Neural progenitor cell (in vitro differentiated cells): ENCODE measurements around the gene FAM20C. TPM values are rescaled to one million over a fixed set of nuclear protein-coding genes. Genes with fewer than 3 reads are reported as not detected.

Experiments
- DNase-seq: peaks from one replicate; pipeline ENCODE4 v3.0.0-alpha.2; 2016; ENCODE audit warnings: low spot score
- H2AFZ ChIP-seq: fragments of 200-600 bp; sonication (generic); replicated peaks from 2 replicates; pipeline ENCODE4 v1.6.1; 2016; ENCODE audit warnings: antibody characterized with exemption
- H3F3A ChIP-seq: fragments of 200-600 bp; sonication (generic); 2 replicates; pipeline ENCODE4 v1.6.1; 2016; ENCODE audit warnings: antibody characterized with exemption, low read depth
- H3K27ac ChIP-seq: fragments of 200-600 bp; sonication (generic); 2 replicates; pipeline ENCODE4 v1.5.1; 2016; ENCODE audit warnings: mild to moderate bottlenecking
- H3K27me3 ChIP-seq: fragments of 200-600 bp; sonication (generic); 2 replicates; pipeline ENCODE4 v1.6.1; 2016; ENCODE audit warnings: mild to moderate bottlenecking, moderate library complexity
- H3K36me3 ChIP-seq: fragments of 200-600 bp; sonication (generic); 2 replicates; pipeline ENCODE4 v1.5.1; 2016
- H3K4me1 ChIP-seq: fragments of 200-600 bp; sonication (generic); 2 replicates; pipeline ENCODE4 v1.6.1; 2016; ENCODE audit warnings: mixed run types
- H3K4me2 ChIP-seq: fragments of 200-600 bp; sonication (generic); 2 replicates; pipeline ENCODE4 v1.6.1; 2016
- H3K4me3 ChIP-seq: fragments of 200-600 bp; sonication (generic); 2 replicates; pipeline ENCODE4 v1.5.1; 2016
- H3K79me2 ChIP-seq: fragments of 200-600 bp; sonication (generic); 2 replicates; pipeline ENCODE4 v1.6.1; 2016; ENCODE audit warnings: low read depth
- H3K9ac ChIP-seq: fragments of 200-600 bp; sonication (generic); 2 replicates; pipeline ENCODE4 v1.6.1; 2016
- H3K9me3 ChIP-seq: fragments of 200-600 bp; sonication (generic); 2 replicates; pipeline ENCODE4 v1.5.1; 2016; ENCODE audit warnings: low read depth
- H4K20me1 ChIP-seq: fragments of 200-600 bp; sonication (generic); 2 replicates; pipeline ENCODE4 v1.6.1; 2016; ENCODE audit warnings: low read depth
- H3K27ac Mint-ChIP-seq: 3 replicates; pipeline ENCODE4 v1.8.0; 2021; ENCODE audit warnings: mixed read lengths
- H3K27me3 Mint-ChIP-seq: 2 replicates; pipeline ENCODE4 v1.8.0; 2022; ENCODE audit warnings: low read depth, mild to moderate bottlenecking, inconsistent platforms, moderate library complexity, mixed read lengths; ENCODE audit not compliant: insufficient read depth
- H3K36me3 Mint-ChIP-seq: 3 replicates; pipeline ENCODE4 v1.8.0; 2021; ENCODE audit warnings: mixed read lengths
- H3K4me1 Mint-ChIP-seq: 3 replicates; pipeline ENCODE4 v1.8.0; 2021; ENCODE audit warnings: mixed read lengths
- H3K4me3 Mint-ChIP-seq: 3 replicates; pipeline ENCODE4 v1.8.0; 2021; ENCODE audit warnings: mild to moderate bottlenecking, moderate library complexity, mixed read lengths
- H3K9me3 Mint-ChIP-seq: 3 replicates; pipeline ENCODE4 v1.8.0; 2020; ENCODE audit warnings: mixed read lengths
- CTCF ChIP-seq: fragments of 200-600 bp; sonication (generic); IDR thresholded peaks from 2 replicates; pipeline ENCODE4 v1.5.1; 2017; ENCODE audit warnings: antibody characterized with exemption, mild to moderate bottlenecking
- EZH2 ChIP-seq: fragments of 200-600 bp; sonication (generic); IDR thresholded peaks from 2 replicates; pipeline ENCODE4 v1.6.1; 2017; ENCODE audit warnings: antibody characterized with exemption, mild to moderate bottlenecking, moderate library complexity
- EZH2phosphoT487 ChIP-seq: fragments of 200-600 bp; sonication (generic); IDR thresholded peaks from 2 replicates; pipeline ENCODE4 v1.6.1; 2017; ENCODE audit warnings: antibody characterized with exemption
- total RNA-seq: library from RNA; depleted of rRNA; stranded (reverse); fragments of >200 nt; gene quantifications from 2 replicates; pipeline ENCODE4 v1.2.3, GENCODE V29; 2015; ENCODE audit warnings: low replicate concordance

The FAM20C gene
- total RNA-seq, 1 donor from 2014 or later: 3.8 TPM

- Histone ChIP-seq H3K27me3 (no peaks in the 10 kb centered on the region), H3F3A (no peaks in the 10 kb centered on the region), H3K36me3 (no peaks in the 10 kb centered on the region), H4K20me1 (no peaks in the 10 kb centered on the region), H3K9me3 (no peaks in the 10 kb centered on the region), H3K79me2 (no peaks in the 10 kb centered on the region), H3K4me2 (peak overlapping the region; percentile 33), H3K27ac (no peak overlapping the region), H3K4me1 (peaks cover 15% of the 10 kb centered on the region), H3K9ac (no peak overlapping the region), H3K4me3 (no peak overlapping the region), H2AFZ (peak overlapping the region; percentile 37)
- Mint-ChIP-seq H3K9me3 (no peaks in the 10 kb centered on the region), H3K4me3 (no peak overlapping the region), H3K27me3 (peaks cover 8% of the 10 kb centered on the region), H3K36me3 (no peaks in the 10 kb centered on the region), H3K27ac (no peak overlapping the region), H3K4me1 (peaks cover 32% of the 10 kb centered on the region)
- no peak for DNase-seq
- TF ChIP-seq EZH2phosphoT487 (no peak), CTCF (no peak), EZH2 (no peak)
Measured at GRCh38 chr7:155469-155900, 36.9 kb upstream of the FAM20C start.

GRCh38 chr7:156111-157007 lies 36.0 kb upstream of the FAM20C start:
- no peak overlapping the region for H3K27ac ChIP-seq
- no peak overlapping the region for H3K9ac ChIP-seq
- no peaks in the 10 kb centered on the region for H3K9me3 ChIP-seq
- H4K20me1 ChIP-seq: no peaks in the 10 kb centered on the region
- H3K79me2 ChIP-seq: no peaks in the 10 kb centered on the region
- DNase-seq: peak; percentile 26
- TF ChIP-seq EZH2phosphoT487 (no peak), CTCF (no peak), EZH2 (no peak)
- no peak overlapping the region for H3K4me2 ChIP-seq
- no peaks in the 10 kb centered on the region for H3K36me3 ChIP-seq
- no peak overlapping the region for H3K4me3 Mint-ChIP-seq
- H3K4me1 ChIP-seq: peaks cover 15% of the 10 kb centered on the region
- peak overlapping the region; percentile 37 for H2AFZ ChIP-seq
- peaks cover 30% of the 10 kb centered on the region for H3K4me1 Mint-ChIP-seq
- peaks cover 8% of the 10 kb centered on the region for H3K27me3 Mint-ChIP-seq
- H3K9me3 Mint-ChIP-seq: no peaks in the 10 kb centered on the region
- no peaks in the 10 kb centered on the region for H3F3A ChIP-seq
- no peak overlapping the region for H3K4me3 ChIP-seq
- no peaks in the 10 kb centered on the region for H3K27me3 ChIP-seq
- H3K36me3 Mint-ChIP-seq: no peaks in the 10 kb centered on the region
- peak overlapping the region; percentile 82 for H3K27ac Mint-ChIP-seq

GRCh38 chr7:157008-157310 lies 35.4 kb upstream of the FAM20C start:
- Histone ChIP-seq H4K20me1 (no peaks in the 10 kb centered on the region), H3K4me3 (no peak overlapping the region), H3K27me3 (no peaks in the 10 kb centered on the region), H3K4me1 (peaks cover 15% of the 10 kb centered on the region), H3K27ac (no peak overlapping the region), H3K36me3 (no peaks in the 10 kb centered on the region), H3K4me2 (no peak overlapping the region), H3K9ac (no peak overlapping the region), H2AFZ (no peak overlapping the region), H3K9me3 (no peaks in the 10 kb centered on the region), H3K79me2 (no peaks in the 10 kb centered on the region), H3F3A (no peaks in the 10 kb centered on the region)
- TF ChIP-seq CTCF (no peak), EZH2 (no peak), EZH2phosphoT487 (no peak)
- no peak for DNase-seq
- H3K9me3 Mint-ChIP-seq: no peaks in the 10 kb centered on the region
- no peak overlapping the region for H3K27ac Mint-ChIP-seq
- H3K27me3 Mint-ChIP-seq: peaks cover 8% of the 10 kb centered on the region
- H3K4me3 Mint-ChIP-seq: no peak overlapping the region
- H3K4me1 Mint-ChIP-seq: peaks cover 27% of the 10 kb centered on the region
- no peaks in the 10 kb centered on the region for H3K36me3 Mint-ChIP-seq
